ENCODE data around the gene COL27A1. TPM values are rescaled to one million over a fixed set of nuclear protein-coding genes. Genes with fewer than 3 reads are reported as not detected.
"Not testable (repeated sequence)": the region's sequence is repeated elsewhere in the genome, so short reads cannot be mapped to it uniquely, and the experiment has no call there.

Gene COL27A1
- total RNA-seq, 2 experiments from 2014 or later, result 0.15 to 0.30 TPM

DNA sequence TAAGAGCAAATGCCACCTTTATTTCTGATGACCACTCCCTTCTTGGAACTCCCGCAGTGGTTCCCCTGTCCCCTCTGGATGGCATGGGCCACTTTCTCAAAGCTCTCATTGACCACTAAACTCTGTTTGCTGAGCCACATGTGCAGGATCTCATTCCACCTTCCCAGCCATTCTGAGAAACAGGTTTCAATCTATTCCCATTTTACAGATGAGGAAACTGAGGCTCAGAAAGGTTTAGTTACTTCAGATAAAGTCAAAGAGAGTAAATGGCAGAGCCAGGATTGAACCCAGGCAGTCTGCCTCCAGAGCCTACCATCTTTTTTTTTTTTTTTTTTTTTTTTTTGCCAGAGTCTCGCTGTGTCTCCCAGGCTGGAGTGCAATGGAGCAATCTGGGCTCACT lies 24.2 kb downstream of the COL27A1 start:
- ATAC-seq, result no peak
- Mint-ChIP-seq H3K36me3 (no peaks in the 10 kb centered on the region), H3K4me1 (no peaks in the 10 kb centered on the region), H3K27me3 (peaks cover 4% of the 10 kb centered on the region), H3K4me3 (no peak overlapping the region), H3K9me3 (ENCODE audit: low read depth) (no peaks in the 10 kb centered on the region), H3K27ac (no peak overlapping the region)
- CTCF ChIA-PET, result interaction anchor here (1.8 kb wide), 1 partner anchor 111 kb away, joined by 5 read pairs; no protein-coding TSS in a partner anchor
- DNase-seq, result no peak

DNA sequence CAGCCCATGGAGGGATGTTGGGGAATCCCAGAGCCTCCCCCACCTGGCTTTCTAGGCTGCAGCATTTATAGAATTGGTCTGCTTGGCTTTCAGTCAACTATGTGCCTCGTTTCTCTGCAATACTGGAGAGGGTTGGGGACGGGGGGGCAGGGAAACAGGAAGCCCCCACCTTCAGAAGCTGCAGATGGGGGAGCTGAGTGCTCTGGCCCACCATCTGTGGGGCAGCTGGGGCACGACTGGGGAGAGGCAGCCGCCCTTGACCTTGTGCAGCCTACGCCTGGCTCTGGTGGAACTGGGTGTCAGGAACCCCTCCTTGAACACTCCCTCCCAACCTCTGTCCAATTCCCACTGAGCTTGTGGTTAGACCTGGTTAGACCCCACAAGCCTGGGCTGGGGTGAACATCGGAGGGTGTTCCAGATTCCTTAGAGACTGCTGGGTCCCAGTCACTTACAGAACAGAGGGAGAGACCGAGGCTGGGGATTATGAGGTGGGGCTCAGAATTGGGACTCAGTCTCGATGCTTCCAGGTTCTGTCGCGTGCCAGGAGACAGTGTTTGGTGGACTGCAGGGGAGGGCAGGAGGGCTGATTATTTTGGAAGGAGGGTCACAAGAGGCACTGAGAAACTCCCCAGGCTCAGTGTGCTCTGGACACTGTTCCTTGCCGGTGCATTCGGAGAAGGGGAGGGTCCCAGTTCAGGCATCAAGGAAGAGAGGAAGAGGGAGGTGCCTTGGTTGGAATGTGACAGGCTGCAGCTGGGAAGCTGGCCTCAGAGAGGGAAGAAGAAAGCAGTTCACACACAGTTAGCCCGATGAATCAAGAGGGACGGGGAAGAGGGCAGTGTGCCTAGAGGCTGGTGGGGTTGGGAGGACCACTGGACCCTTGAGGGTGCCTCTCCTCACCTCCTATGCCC lies 25.6 kb downstream of the COL27A1 start:
- Mint-ChIP-seq H3K36me3 (no peaks in the 10 kb centered on the region), H3K9me3 (ENCODE audit: low read depth) (no peaks in the 10 kb centered on the region), H3K4me1 (no peaks in the 10 kb centered on the region), H3K4me3 (no peak overlapping the region), H3K27ac (no peak overlapping the region), H3K27me3 (peaks cover 4% of the 10 kb centered on the region)
- CTCF ChIA-PET, result interaction anchor here (1.8 kb wide), 1 partner anchor 110 kb away, joined by 5 read pairs; no protein-coding TSS in a partner anchor
- DNase-seq (no peak), ATAC-seq (no peak)

DNA sequence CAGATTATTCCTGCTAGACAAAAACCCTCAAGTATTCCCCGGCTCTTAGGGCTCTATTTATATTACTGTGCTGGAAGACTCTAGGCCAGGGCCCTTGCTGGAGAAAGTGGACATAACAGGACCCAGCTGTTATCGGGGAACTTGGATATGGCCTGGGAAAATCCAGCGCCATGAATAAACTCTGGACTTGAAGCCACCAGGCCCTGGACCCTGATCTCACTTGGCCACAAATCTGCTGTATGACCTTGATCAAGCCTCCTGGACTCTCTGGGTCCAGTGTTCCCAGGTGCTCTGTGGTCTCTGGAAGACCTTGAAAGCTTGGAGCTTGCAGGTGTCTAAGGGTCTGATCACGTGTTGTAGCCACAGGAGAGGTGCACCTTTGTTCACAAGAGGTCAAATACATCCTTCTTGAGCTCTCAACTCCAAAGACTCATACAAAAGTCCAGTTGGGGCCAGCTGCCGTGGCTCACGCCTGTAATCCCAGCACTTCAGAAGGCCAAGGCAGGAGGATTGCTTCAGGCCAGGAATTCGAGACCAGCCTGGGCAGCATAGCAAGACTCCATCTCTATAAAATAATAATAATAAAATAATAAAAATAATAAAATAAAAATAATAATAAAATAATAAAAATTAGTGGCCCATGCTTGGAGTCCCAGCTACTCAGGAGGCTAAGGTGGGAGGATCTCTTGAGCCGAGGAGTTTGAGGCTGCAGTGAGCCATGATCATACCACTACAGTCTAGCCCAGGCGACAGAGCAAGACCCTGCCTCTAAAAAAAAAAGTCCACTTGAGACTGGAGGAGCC lies 26.5 kb downstream of the COL27A1 start:
- Mint-ChIP-seq H3K4me3 (no peak overlapping the region), H3K4me1 (no peaks in the 10 kb centered on the region), H3K9me3 (ENCODE audit: low read depth) (no peaks in the 10 kb centered on the region), H3K27ac (no peak overlapping the region), H3K36me3 (no peaks in the 10 kb centered on the region), H3K27me3 (peaks cover 4% of the 10 kb centered on the region)
- CTCF ChIA-PET, result no interaction called here
- ATAC-seq (no peak), DNase-seq (no peak)

DNA sequence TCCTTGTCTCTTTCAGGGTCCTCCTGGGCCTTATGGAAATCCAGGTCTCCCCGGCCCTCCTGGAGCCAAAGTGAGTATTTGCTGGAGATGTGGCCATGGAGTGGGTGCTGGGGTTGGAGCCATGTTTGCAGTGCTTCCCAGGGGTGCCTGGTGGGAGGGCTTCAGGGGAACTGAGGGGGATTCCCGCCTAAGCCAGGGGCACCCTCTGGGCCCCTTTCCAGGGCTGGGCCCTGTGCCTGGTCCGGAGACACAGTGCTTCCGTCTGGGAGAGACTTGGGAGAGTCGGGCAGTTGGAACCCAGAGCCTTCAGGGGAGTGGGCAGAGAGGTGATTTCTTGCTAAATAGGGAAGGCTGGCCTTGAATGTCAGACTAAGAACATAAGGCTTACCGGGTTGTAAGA lies 27.7 kb downstream of the COL27A1 start:
- H3K4me1 Mint-ChIP-seq, result no peaks in the 10 kb centered on the region
- H3K27me3 Mint-ChIP-seq, result no peaks in the 10 kb centered on the region
- DNase-seq, result no peak
- H3K4me3 Mint-ChIP-seq, result no peak overlapping the region
- H3K27ac Mint-ChIP-seq, result no peak overlapping the region
- H3K9me3 Mint-ChIP-seq (ENCODE audit: low read depth), result no peaks in the 10 kb centered on the region
- ATAC-seq, result no peak
- CTCF ChIA-PET, result no interaction called here
- H3K36me3 Mint-ChIP-seq, result no peaks in the 10 kb centered on the region

DNA sequence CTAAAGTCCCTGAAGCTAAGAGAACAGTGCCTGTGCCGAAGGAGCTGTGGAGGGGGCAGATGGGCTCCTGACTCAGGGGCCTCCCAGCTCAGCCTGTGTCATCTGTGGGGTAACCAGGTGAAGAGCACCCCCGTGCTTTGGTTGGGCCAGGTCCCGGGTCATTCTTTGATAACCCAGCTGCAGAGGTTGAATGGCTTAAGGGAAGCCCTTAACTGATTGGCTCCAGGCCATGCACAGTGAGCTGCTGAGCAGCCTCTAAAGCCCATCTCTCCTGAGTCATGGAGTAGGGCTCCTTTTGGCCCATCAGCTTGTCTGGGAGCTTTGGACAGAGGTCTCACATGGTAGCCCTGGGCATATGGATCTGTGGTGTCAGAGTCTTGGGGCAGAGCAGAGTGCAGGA lies 28.7 kb downstream of the COL27A1 start:
- DNase-seq (no peak), ATAC-seq (no peak)
- H3K27ac Mint-ChIP-seq, result no peak overlapping the region
- H3K4me1 Mint-ChIP-seq, result no peaks in the 10 kb centered on the region
- no peak overlapping the region for H3K4me3 Mint-ChIP-seq
- H3K36me3 Mint-ChIP-seq, result no peaks in the 10 kb centered on the region
- H3K27me3 Mint-ChIP-seq, result no peaks in the 10 kb centered on the region
- CTCF ChIA-PET, result no interaction called here
- no peaks in the 10 kb centered on the region for H3K9me3 Mint-ChIP-seq (ENCODE audit: low read depth)

DNA sequence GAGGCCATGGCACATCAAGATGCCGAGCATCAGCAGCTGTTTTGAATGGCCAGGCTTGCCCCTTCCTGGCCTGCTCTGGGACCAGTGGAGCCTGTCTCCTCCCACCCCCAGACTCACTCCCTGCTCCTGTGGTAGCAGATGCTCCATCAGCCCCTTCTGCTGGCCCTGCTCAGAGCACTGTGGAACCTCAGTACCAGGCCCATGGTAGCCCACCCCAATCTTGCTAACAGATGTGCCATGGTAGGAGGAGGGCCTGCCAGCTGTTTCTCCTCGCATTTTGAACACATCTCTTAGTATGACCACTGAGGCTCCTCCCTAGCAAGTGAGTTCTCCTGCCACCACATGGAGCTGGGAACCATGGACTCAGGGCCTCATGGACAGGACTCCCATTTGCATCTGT lies 29.5 kb downstream of the COL27A1 start:
- Mint-ChIP-seq H3K9me3 (ENCODE audit: low read depth) (no peaks in the 10 kb centered on the region), H3K4me3 (no peak overlapping the region), H3K27ac (no peak overlapping the region), H3K36me3 (no peaks in the 10 kb centered on the region), H3K4me1 (no peaks in the 10 kb centered on the region), H3K27me3 (no peaks in the 10 kb centered on the region)
- CTCF ChIA-PET, result interaction anchor here (1.6 kb wide), 1 partner anchor 106 kb away, joined by 3 read pairs; no protein-coding TSS in a partner anchor
- DNase-seq (no peak), ATAC-seq (no peak)

DNA sequence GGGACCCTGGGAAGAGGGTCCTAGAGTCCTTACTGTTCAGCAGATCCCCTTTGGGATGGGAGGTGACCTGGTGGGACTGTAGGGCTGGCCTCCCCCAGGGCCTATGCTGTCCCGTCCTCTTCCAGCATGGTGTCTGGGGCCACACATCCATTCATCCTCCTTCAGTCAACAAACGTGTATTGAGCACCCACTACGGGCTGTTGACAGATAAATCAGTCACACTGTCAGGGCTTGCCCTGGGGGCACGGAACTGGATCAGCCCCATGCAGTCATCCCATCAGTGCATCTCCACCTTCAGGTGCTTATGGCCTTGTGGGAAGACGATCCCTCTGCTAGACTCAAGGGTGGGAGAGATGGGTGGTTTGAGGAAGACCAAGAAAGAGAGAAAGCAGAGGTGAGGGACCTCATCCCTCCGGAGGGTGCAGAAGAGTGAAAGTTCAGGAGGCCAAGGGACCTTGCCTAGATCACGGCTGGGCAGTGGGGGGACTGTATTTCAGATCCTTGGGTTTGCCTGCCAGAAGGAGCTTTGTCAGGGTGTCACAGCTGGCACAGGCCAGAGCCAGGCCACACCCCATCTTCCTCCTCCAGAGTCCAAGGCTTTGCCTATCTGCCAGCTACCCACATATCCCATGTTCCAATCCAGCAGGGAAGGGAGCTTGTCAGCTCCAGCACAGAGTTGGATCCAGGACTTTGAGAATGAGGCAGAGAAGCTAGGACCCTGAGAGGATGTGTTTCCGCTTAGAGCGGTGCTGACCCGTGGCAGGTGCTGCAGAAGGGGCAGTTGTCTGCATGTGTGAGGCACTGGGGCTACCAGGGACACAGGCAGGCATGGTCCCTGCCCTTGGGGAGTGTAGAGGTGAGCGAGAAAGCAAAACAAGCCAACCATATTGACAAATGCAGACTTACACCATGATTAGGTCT lies 30.5 kb downstream of the COL27A1 start:
- CTCF ChIA-PET, result interaction anchor here (1.6 kb wide), 1 partner anchor 105 kb away, joined by 3 read pairs; no protein-coding TSS in a partner anchor
- ATAC-seq, result no peak
- Mint-ChIP-seq H3K4me3 (no peak overlapping the region), H3K27ac (no peak overlapping the region), H3K4me1 (no peaks in the 10 kb centered on the region), H3K9me3 (ENCODE audit: low read depth) (peaks cover 3% of the 10 kb centered on the region), H3K27me3 (peaks cover 3% of the 10 kb centered on the region), H3K36me3 (no peaks in the 10 kb centered on the region)
- no peak for DNase-seq

DNA sequence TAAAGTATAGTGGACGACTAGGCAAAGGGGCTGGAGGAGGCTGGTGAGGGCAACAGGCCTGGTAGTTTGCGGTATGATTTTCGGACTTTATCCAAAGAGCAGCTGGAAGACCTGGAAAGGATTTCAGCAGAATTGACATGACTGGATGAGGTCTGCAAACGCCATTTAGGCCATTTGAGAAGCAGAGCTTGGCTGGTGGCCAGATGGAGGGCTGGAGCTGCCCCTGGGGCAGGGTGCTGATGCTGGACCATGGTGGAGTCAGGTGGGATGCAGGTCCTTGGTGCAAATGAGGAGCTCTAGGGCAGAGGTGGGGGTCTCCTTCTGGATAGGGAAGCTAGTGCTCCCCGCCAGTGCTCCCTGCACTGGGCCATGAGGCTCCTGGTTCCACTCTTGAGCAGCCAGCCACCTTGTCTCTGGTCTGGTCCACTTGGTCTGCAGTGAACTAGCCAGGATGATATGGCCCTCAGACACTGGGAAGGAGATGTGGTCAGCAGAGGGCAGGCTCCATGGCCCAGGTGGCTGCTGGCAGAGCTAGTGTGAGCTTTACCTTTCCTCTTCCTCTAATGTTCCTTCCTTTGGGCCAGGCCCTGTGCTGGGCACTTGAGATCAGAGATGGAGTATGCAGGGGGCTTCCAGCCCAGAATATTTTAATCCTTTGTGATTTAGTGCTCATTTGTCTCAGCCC lies 31.4 kb downstream of the COL27A1 start:
- DNase-seq (no peak), ATAC-seq (no peak)
- no peaks in the 10 kb centered on the region for H3K36me3 Mint-ChIP-seq
- H3K4me1 Mint-ChIP-seq, result no peaks in the 10 kb centered on the region
- H3K27ac Mint-ChIP-seq, result no peak overlapping the region
- H3K27me3 Mint-ChIP-seq, result peaks cover 3% of the 10 kb centered on the region
- CTCF ChIA-PET, result interaction anchor here (0.8 to 1.3 kb wide), 2 partner anchors 102 to 104 kb away, joined by 3 read pairs; no protein-coding TSS in a partner anchor
- peaks cover 3% of the 10 kb centered on the region for H3K9me3 Mint-ChIP-seq (ENCODE audit: low read depth)
- no peak overlapping the region for H3K4me3 Mint-ChIP-seq

DNA sequence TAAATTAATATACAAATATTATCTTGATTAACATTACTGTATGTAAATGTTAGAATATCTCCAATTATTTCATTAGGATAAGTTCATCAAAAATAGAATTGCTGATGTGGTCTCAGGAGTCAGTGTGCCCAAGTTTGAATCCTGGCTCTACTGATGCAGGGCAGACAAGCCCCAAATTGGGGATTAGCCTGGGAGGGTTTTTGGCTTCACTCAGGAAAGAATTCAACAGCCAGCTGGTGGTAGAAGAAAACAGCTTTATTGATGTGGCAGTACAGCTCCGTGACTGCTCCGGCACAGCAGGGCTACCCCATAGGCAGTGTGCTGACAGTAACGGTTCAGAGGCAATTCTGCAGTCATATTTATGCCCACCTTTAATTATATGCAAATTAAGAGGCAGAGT lies 32.5 kb downstream of the COL27A1 start:
- Mint-ChIP-seq H3K4me1 (no peaks in the 10 kb centered on the region), H3K27ac (no peak overlapping the region), H3K9me3 (ENCODE audit: low read depth) (peaks cover 3% of the 10 kb centered on the region), H3K4me3 (no peak overlapping the region), H3K27me3 (peaks cover 3% of the 10 kb centered on the region), H3K36me3 (no peaks in the 10 kb centered on the region)
- ATAC-seq (no peak), DNase-seq (no peak)
- CTCF ChIA-PET, result interaction anchor here (0.8 to 1.3 kb wide), 2 partner anchors 103 to 104 kb away, joined by 3 read pairs; no protein-coding TSS in a partner anchor

DNA sequence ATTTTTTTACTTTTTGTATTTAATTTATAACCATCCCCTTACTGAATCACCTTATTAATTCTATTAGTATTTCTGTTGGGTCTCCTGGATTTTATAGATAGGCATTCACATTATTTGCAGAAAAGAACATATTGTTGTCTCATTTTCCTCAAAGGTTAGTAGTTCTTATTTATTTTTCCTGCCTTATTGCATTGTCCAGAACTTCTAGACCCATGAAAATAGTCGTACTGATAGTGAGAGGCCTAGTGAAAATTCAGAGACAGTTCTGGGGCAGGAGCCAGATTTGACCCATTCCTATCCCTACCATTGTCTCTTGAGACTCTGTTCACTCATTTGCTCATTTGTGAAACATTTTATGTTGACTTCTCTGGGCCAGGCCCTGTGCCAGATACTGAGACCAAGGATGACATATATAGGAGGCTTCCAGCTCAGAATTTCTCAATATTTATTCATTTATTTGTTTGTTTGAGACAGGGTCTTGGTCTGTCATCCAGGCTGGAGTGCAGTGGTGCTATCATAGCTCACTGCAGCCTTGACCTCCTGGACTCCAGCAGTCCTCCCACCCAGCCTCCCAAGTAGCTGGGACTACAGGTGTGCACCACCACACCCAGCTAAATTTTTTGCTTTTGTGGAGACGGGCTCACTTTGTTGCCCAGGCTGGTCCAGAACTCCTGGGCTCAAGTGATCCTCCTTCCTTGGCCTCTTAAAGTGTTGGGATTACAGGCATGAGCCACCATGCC lies 34.7 kb downstream of the COL27A1 start:
- CTCF ChIA-PET, result no interaction called here
- H3K4me1 Mint-ChIP-seq, result no peaks in the 10 kb centered on the region
- peaks cover 3% of the 10 kb centered on the region for H3K9me3 Mint-ChIP-seq (ENCODE audit: low read depth)
- no peak overlapping the region for H3K27ac Mint-ChIP-seq
- H3K27me3 Mint-ChIP-seq, result peaks cover 4% of the 10 kb centered on the region
- no peaks in the 10 kb centered on the region for H3K36me3 Mint-ChIP-seq
- no peak overlapping the region for H3K4me3 Mint-ChIP-seq
- no peak for DNase-seq
- ATAC-seq, result no peak

DNA sequence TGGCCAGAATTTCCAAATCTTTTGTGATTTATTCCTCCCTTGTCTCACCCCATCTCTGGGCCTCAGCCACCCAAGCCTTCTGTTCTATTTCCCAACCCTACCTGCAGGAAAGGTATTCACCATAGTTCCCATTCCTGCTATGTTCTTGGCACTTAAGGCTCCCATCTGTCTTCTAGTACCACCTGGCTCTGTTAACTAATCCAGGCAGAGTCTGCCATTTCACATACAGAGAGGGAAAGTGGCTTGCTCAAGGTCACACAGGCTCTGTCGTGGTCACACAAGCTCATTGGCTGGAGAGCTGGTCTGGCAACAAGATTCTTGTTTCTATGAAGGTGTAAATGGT lies 35.2 kb downstream of the COL27A1 start:
- H3K9me3 Mint-ChIP-seq (ENCODE audit: low read depth), result peaks cover 3% of the 10 kb centered on the region
- no peaks in the 10 kb centered on the region for H3K36me3 Mint-ChIP-seq
- no peak overlapping the region for H3K27ac Mint-ChIP-seq
- peaks cover 4% of the 10 kb centered on the region for H3K27me3 Mint-ChIP-seq
- ATAC-seq, result no peak
- no peak for DNase-seq
- CTCF ChIA-PET, result no interaction called here
- no peak overlapping the region for H3K4me3 Mint-ChIP-seq
- no peaks in the 10 kb centered on the region for H3K4me1 Mint-ChIP-seq

DNA sequence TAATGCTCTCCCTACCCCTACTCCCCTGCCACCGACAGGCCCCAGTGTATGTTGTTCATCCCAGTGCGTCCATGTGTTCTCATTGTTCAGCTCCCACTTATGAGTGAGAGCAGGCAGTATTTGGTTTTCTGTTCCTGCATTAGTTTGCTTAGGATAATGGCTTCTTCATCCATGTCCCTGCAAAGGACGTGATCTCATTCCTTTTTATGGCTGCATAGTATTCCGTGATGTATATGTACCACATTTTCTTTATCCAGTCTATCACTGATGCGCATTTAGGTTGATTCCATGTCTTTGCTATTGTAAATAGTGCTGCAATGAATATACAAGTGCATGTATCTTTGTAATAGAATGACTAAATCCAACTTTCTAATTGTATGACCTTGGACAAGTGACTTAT lies 36.1 kb downstream of the COL27A1 start:
- H3K4me3 Mint-ChIP-seq; ATAC-seq; H3K9me3 Mint-ChIP-seq (ENCODE audit: low read depth); H3K27ac Mint-ChIP-seq; H3K27me3 Mint-ChIP-seq; DNase-seq; H3K36me3 Mint-ChIP-seq; H3K4me1 Mint-ChIP-seq; CTCF ChIA-PET: not testable (repeated sequence)

All from activated CD8-positive, alpha-beta memory T cell treated with anti-CD3 and anti-CD28 coated beads, Interleukin-2, amount 10 ng/mL, durations not matched to agents 7 days and 5 days (primary cell).